ENCODE data around the gene CLEC2L.

DNA sequence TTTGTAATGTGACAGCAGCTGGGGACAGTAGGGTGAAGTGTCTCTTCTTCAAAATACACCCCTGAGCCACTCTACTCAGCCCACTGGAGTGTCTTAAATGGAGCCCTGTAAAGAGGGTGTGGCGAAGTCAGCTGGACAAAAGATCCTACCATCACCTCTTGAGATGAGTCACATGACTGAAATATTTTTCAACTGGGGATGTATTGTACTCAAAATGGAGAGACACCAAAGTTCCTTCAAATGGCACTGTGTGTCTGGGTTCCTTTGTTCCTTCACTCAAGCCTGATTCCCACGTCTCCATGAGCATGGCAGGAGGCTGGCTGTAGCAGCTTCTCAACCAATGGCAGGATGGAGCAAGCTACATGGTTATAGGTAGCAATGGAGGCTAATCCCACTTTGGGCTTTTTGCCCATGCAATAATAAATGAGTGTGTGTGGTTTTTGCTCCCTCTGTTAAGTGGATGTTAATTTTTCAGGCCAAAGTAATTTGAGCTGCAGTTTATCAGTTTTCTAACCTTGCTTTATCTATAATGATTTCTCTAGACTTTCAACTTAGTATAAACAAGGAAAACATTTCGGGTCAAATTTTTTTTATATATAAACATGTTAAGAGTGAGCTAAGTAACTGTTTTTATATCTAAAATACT is 68.2 kb downstream of the CLEC2L start:
- TF ChIP-seq CTCF (IDR thresholded peaks at IDR 0.05): no peak
- TF ChIP-seq POLR2A (IDR thresholded peaks at IDR 0.05): no peak
